COLO668 (cell line): Measurements from ENCODE around the gene TACC3.

Experiments used
- DNase-seq: peaks from one replicate; lab custom pipeline; 2025; ENCODE audit not compliant: unreplicated experiment; lab: John Stamatoyannopoulos, UW

TACC3 gene

DNA sequence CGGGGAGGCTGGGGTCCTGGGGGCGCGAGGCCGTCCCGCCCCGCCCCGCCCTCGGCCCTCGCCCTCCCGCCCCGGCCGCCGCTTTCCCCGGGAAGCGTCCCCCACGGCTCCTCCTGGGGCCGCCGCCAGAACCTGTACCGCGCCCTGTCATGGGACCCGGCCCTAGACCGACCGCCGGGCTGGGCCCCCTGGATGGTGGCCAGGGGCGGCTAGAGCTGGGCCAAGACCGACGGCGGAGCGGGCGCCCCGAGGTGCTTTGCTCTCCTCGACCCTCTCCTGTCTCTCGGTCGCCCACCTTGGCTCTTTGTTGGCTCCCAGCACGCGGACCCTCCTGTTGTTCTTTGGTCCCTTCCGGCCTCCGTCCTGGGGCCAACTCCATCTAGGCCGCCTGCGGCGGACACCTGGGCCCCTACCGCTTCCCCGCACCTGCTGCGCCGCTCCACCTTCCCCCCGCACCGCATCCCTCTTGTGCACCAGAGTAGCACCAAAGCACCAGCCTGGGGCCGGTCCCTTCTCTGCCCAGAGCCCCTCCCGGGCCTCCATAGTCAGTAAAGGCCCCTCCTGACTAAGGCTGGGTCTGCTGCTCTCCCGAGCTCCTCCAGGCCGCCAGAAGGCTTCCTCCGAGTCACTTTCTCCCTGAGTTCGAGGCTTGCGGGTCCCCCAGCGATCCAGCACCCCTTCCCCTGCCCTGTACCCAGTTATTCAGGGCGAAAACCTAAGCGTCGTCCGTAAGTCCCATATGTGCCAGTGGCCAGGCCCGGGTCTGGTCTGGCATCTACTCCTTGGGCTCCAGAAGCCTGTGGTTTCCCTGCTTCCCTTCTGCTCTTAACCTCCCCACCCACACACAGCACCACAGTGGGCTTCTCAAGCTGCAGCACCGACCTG is 587 bp downstream of the TACC3 start:
- peak; percentile 51 for DNase-seq

DNA sequence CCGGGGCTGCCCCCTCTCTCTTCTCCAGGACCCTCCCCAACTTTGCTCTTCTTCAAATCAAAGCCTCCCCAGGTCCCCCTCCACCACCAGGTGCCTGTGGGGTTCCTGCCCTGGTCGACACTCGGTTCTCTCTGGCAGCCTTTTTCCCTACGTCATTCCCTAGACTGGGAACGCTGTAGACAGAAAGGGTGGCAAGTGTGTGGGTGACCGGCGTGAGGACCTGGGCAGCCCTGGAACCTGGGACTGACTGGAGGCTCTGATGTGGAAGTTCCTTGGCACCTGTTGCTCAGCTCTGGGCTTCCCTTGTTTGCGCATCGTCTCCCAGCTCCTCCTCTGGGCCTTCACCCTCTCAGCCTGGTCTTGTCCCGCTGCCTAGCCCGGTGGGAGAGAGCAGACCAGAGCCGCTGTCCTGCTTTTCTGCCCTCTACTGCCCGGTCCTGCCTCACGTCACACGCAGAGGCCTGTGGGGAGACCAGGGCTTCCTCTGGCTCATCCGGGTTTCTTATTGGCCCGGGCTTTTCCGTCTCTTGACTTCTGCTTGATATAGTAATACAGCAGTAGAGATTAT is 1.3 kb downstream of the TACC3 start:
- DNase-seq = no peak

DNA sequence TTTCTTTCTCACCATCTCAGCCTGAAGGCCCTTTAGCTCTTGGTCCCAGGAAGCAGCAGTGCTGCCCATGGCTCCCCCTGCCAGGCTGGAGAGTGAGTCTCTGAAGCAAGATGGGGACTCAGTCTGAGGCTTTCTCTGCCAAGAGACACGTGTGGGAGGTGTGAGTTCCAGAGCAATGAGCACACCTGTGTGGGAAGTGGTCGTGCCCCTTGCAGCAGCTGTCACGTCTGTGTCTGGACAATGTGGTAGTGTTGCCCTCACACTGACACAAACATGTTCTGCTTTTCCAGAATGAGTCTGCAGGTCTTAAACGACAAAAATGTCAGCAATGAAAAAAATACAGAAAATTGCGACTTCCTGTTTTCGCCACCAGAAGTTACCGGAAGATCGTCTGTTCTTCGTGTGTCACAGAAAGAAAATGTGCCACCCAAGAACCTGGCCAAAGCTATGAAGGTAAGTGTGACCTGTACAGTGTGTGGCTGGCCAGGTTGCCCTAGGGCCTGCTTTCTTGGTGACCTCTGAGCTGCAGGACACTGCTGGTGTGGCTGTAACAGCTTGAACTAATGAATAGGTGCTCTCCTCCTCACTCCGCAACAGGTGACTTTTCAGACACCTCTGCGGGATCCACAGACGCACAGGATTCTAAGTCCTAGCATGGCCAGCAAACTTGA is 1.9 kb downstream of the TACC3 start:
- DNase-seq = no peak

DNA sequence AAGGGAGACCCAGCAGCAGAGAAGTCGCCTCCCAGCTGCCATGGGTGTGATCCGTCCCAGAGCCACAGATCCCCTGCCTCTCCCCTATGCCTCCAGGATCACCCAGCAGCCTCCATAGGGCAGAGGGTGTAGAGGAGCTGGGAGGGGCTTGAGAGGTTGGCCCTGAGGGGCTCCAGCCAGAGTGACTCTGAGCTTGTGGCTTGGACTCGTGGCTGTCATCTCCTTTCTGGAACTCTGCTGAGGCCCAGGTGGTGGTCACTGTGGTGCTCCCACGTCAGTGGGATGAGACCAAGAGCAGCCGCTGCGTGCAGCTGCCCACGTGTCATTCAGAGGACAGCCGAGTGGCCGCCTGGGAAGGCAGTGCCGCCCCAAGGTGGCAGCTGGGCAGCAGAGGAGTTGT is 4.2 kb downstream of the TACC3 start:
- no peak for DNase-seq

DNA sequence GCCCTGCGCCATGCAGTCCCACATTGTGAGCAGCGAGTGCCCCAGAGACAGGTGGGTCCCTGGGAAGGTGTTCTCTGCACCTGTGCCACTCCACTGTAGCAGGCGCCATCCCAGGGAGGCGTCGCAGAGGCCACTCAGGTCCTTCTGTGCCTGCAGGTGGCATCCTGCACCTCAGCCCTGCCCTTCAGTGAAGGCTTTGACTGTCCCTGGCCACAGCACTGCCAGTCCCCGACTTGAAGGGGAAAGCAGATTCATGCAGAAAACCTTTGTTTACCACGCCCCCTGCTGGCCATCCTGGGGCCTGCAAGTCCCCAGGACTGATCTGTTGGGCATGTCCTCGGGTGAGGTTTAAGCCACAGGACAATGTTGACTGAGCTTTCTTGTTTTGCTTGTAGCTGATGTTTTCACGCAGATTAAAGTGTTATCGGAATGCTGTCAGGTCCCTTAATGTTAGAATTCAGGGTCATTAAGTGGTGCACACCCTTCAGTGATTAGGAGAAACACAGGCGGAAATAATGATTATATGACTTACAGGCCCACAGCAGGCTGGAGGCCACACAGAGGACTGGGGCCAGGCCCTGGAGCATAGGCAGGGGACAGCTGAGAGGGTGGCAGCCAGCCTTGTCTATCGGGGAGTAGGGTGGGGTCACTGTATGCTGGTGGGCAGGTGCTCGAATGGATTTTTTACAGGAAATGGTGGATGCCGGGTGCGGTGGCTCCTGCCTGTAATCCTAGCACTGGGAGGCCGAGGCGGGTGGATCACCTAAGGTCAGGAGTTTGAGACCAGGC is 5.0 kb downstream of the TACC3 start:
- DNase-seq = peak; percentile 87

DNA sequence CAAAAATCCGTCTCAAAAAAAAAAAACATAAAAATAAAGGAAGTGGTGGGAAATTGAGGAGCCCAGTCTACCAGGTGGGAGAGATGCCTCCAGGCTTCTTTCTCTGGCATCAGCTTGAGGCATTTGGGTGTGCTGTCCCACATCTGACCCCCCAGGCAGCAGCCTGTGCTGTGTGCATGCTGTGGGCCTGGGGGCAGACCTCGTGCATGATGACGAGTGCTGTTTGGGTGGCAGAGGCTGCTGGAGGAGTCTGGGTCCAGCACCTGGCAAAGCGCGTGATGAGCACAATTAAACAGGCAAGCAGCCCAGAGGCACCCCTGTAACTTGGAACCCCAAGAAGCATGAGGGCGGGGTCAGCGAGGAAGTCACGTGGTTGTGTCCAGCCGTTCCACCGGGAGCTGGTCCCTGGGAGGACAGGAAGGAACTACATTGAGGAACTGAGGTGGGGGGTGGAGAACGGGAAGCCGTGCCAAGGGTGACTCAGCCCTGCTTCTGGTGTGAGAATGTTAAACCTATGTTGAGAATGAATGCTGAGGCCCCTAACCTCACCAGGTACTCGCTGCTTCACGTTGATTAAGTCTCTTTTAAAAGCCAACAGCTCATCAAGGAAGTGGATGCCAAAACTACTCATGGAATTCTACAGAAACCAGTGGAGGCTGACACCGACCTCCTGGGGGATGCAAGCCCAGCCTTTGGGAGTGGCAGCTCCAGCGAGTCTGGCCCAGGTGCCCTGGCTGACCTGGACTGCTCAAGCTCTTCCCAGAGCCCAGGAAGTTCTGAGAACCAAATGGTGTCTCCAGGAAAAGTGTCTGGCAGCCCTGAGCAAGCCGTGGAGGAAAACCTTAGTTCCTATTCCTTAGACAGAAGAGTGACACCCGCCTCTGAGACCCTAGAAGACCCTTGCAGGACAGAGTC is 6.1 kb downstream of the TACC3 start:
- no peak for DNase-seq

DNA sequence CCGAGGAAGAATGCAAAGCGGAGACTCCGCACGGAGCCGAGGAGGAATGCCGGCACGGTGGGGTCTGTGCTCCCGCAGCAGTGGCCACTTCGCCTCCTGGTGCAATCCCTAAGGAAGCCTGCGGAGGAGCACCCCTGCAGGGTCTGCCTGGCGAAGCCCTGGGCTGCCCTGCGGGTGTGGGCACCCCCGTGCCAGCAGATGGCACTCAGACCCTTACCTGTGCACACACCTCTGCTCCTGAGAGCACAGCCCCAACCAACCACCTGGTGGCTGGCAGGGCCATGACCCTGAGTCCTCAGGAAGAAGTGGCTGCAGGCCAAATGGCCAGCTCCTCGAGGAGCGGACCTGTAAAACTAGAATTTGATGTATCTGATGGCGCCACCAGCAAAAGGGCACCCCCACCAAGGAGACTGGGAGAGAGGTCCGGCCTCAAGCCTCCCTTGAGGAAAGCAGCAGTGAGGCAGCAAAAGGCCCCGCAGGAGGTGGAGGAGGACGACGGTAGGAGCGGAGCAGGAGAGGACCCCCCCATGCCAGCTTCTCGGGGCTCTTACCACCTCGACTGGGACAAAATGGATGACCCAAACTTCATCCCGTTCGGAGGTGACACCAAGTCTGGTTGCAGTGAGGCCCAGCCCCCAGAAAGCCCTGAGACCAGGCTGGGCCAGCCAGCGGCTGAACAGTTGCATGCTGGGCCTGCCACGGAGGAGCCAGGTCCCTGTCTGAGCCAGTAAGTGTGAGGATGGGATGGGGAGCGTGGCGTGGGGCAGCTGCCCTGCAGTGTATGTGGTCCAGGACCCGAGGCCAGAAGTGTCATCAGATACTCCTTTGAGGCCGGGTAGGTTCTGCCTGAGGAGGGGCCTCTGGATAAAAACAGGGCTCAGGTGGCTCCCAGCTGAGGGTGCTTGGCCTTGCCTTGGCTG is 7.0 kb downstream of the TACC3 start:
- no peak for DNase-seq

DNA sequence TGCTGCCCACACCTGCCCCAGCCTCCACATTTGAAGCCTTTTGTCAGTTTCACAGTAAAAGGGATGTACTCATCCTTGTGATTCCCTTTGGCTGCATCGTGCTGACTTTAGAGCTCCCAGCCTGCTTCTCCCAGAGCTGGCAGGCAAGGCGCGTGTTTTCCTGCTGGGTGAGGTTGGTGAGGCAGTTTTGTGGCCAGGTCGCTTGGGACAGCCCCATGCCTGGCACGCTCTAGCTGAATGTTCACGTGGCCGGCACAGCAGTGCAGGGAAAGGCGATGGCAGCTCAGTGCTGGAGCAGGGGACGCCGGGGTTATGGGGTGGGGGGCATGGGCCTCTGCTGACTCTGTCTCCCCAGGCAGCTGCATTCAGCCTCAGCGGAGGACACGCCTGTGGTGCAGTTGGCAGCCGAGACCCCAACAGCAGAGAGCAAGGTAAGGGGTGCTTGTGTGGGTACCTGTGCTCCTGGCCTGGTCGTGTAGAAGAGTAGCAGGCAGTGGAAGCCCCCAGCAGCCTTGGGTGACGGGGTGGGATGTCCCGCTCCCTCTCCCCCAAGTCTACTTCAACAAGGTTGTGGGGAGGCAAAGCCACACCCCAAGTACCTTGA is 9.3 kb downstream of the TACC3 start:
- no peak for DNase-seq

DNA sequence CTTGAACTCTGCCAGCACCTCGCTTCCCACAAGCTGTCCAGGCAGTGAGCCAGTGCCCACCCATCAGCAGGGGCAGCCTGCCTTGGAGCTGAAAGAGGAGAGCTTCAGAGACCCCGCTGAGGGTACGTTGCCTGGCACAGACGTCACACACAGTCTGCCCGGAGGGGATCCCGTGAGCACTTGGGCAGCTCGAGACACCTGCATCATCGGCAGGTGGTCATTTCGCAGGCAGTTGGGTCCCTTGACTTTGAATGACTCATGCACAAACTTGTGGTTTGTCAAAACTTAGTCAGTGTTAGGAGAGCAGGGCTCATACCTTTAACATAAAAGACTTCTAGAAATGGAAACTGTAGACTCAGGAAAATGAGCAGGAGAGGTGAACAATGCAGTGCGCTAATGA is 9.9 kb downstream of the TACC3 start:
- peak; percentile 56 for DNase-seq

DNA sequence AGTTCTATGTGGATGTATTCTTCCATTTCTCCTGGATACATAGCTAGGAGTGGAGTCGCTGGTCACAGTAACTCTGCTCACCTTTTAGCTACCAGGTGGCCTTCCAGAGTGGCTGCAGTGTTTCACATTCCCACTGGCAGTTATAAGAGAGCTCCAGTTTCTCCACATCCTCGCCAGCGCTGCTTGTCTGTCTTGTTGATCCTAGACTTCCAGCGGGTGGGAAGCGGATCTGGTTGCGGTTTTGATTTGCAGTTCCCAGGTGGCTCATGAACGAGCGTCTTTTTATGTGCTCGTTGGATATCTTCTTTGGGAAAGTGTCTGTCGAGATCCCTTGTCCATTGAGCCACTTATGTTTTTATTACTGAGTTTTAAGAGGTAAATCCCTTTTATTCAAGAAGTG is 11.6 kb downstream of the TACC3 start:
- no peak for DNase-seq

DNA sequence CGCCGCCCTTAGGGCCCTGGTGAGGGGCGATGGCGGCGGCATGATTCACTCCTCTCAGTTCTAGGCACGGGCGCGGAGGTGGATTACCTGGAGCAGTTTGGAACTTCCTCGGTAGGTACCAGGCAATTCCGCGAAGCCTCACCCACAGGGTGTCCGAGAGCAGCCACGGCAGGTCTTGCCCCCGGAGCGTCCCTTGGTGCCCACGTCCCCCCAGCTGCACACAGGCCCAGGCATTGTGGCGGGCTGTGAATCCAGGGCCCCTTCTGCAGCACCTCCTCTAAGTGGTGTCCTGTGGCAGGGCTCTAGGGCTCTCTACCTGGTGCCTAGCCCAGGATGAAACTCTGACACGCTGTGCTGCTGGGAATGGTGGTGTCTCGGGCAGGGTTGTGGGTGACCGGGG is 13.9 kb downstream of the TACC3 start:
- DNase-seq = no peak

DNA sequence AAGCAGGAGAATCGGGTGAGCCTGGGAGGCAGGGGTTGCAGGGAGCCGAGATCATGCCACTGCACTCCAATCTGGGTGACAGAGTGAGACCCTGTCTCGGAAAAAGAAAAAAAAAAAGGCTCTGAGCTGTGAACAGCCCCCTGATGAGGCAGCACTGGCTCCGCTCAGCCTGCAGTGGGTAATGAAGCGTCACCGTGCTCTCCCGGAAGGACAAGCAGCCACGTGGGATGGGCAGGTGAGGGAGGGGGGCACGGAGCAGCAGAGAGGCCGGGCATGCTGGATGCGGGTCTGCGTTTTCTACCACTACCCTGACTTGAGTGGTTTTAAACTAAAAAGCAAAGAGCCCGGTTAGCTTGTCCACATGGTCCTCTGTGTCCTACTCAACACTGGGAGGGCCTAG is 15.5 kb downstream of the TACC3 start:
- DNase-seq = no peak

DNA sequence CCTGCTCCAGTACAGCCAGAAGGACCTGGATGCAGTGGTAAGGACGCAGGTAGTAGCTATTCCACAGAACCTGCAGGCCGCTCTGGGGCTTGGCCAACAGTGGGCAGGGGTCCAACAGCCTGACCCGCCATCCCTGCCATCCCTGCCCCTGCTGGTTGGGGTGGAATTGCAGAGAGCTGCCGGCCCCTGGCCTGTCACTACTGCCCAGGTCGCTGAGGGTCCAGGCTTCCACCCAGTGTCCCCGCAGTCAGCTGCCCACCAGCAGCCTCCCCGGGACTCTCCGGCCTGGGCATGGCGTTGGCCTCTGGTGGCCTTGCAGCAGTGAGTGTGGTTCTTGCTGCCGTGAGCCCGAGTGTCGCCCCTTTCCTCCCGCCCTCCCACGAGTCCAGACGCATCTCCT is 16.3 kb downstream of the TACC3 start:
- DNase-seq = no peak

DNA sequence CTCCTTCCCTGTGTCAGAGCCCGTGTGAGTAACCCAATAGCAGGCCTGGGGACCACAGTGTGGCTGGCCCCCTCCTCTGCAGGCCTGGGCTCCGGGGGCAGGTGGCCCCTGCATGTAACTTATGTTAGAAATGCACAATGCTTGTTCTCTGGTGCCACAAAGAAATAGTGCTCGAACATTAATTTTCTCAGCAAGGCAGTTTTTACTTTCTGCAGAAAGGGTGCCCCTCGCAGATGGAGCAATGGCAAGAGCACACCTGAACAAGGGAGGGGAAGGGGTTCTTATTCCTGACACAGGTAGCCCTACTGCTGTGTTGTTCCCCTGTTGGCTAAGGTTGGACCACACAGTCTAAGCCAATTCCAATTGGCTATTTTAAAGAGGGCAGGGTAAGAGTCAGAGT is 17.1 kb downstream of the TACC3 start:
- no peak for DNase-seq

DNA sequence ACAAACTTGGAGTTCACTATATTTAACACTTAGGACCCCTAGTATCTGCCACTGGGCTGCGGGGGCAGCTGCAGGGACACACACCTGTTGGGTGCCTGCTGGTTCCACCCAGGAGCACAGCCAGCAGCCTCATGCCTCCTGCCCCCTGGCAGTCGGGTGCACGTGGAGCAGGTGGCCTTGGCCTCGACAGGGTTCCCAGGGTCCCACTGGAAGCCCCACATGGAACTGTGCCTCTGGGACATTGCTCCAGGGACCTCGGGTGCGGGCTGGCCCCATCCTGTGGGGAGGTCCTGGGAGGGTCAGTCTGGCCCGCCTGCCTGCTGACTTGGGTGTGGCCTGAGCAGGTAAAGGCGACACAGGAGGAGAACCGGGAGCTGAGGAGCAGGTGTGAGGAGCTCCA is 18.0 kb downstream of the TACC3 start:
- no peak for DNase-seq

DNA sequence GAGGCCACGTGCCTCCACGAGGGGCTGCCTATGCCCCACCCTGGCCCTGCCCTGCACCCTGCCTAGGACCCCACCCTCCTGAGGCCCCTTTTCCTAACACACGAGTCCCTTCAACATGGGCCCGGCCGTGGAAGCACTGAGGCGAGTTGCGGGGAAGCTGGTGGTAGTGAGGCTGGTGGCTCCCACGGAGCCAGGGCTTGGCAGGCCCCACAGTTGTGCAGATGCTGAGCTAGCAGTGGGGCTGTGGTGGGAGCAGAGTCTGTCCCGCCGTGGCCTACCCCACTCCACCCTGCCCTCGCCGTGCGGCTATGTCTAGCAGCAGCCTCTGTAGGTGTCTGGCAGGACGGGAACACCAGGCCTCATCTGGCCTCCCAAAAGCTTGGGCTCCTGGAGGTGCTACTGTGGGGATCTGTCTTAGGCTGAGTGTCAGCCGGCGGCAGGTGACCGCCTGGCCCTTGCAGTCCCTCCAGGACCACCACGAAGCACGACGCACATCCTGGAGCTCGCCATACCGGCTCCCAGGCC is 18.8 kb downstream of the TACC3 start:
- no peak for DNase-seq

DNA sequence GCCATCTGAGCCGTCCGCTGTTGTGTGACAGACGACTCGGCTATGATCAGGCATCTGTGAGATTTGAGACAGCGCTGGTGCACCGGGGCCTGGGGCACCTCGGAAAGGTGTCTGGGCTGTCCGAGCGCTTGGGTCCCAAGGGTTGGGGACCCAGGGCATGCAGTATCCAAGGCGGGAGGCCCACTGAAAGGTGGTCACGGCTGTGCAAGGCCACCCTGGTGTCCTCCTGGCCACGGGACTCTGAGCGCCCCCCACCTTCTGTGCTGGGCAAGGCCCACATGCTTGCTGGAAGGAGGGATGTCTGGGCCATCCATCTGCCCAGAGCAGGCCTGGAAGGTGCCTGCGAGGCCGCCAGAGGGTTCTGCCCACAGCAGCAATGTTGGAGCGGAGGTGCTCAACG is 19.9 kb downstream of the TACC3 start:
- no peak for DNase-seq

DNA sequence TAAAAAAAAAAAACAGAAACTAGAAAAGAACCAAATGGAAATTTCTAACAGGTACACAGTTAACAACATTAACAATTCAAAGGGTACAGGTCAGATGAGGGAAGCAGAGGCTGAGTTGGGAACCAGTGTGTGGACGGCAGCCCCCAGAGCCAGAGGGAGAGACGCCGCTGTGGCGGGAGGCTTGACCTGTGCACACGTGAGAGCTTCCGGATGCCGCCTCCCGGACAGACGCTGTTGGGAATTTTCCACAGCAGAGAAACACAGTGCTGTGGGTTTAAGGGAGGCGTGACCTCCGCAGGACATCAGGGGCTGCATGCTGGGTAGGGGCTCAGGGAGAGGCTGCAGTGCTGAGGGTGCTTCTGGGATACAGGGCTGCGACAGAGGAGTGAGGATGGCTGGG is 22.2 kb downstream of the TACC3 start:
- no peak for DNase-seq

DNA sequence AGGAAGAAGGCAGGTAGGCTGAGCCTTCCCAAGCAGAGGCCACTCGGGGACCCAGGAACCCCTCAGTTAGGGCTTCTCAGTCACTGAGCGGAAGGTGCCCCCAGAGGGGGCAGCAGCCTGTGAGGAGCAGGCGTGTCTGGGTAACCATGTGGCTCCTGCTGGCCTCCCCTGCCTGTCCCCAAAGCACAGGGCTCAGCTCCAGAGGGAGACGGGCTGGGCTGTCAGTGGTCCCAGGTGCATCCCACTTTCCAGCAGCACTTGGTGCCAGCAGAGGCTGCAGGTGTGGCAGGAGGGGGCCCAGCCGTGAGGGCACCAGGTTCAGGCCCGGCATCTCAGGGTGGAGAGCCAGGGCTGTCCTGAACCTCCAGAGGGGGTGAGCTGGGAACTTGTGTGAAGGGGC is 22.7 kb downstream of the TACC3 start:
- DNase-seq = no peak
